Keratinocyte (primary cell): ENCODE data around the gene RPL41. TPM values are rescaled to one million over a fixed set of nuclear protein-coding genes. Genes with fewer than 3 reads are reported as not detected.

Source experiments
- DNase-seq: peaks from one replicate; pipeline ENCODE4 v3.0.0-alpha.2; 2011; ENCODE audit warnings: low read depth, missing footprints, low spot score
- FAIRE-seq: peaks from 2 replicates; lab custom pipeline; 2011; peaks lifted over from hg19 to GRCh38; lab: Jason Lieb, UNC
- H2AFZ ChIP-seq: 2 replicates; pipeline ENCODE4 v1.6.0; 2012; ENCODE audit warnings: low read length, control low read depth, inconsistent platforms; ENCODE audit not compliant: control insufficient read depth
- H3K27ac ChIP-seq: 2 replicates; pipeline ENCODE4 v1.5.1; 2011; ENCODE audit warnings: low read length; ENCODE audit not compliant: control insufficient read depth, insufficient read depth
- H3K27me3 ChIP-seq: 3 replicates; pipeline ENCODE4 v1.6.0; 2011; ENCODE audit warnings: low read length; ENCODE audit not compliant: control insufficient read depth, insufficient read depth; ENCODE audit errors: extremely low read depth
- H3K36me3 ChIP-seq, 2 experiments: 2 replicates in 1 of 2; 3 replicates in 1 of 2; pipeline ENCODE4 v1.5.1; 2011; ENCODE audit warnings: low read length in 2 of 2, mild to moderate bottlenecking in 1 of 2; ENCODE audit not compliant: control insufficient read depth in 2 of 2, insufficient read depth in 2 of 2; ENCODE audit errors: extremely low read depth in 1 of 2
- H3K4me1 ChIP-seq: 3 replicates; pipeline ENCODE4 v1.5.1; 2011; ENCODE audit warnings: low read length; ENCODE audit not compliant: control insufficient read depth, insufficient read depth; ENCODE audit errors: extremely low read depth
- H3K4me2 ChIP-seq: 3 replicates; pipeline ENCODE4 v1.6.0; 2011; ENCODE audit warnings: low read depth, low read length; ENCODE audit not compliant: control insufficient read depth, insufficient read depth; ENCODE audit errors: extremely low read depth
- H3K4me3 ChIP-seq, 3 experiments: fragments of 200-600 bp in 1 of 3; sonication (generic) in 1 of 3; 2 replicates in 2 of 3; 3 replicates in 1 of 3; pipeline ENCODE4 v1.5.1; 2011 to 2016; ENCODE audit warnings: low read length in 3 of 3, mild to moderate bottlenecking in 3 of 3, control low read depth in 2 of 3, inconsistent platforms in 1 of 3, low read depth in 1 of 3, mixed read lengths in 1 of 3, mixed run types in 1 of 3, moderate library complexity in 1 of 3; ENCODE audit not compliant: control insufficient read depth in 2 of 3, insufficient read depth in 2 of 3; ENCODE audit errors: extremely low read depth in 1 of 3
- H3K79me2 ChIP-seq: 2 replicates; pipeline ENCODE4 v1.6.0; 2012; ENCODE audit warnings: low read length; ENCODE audit not compliant: control insufficient read depth, insufficient read depth
- H3K9ac ChIP-seq: 3 replicates; pipeline ENCODE4 v1.6.0; 2011; ENCODE audit warnings: low read length; ENCODE audit not compliant: control insufficient read depth, insufficient read depth; ENCODE audit errors: extremely low read depth
- H3K9me1 ChIP-seq: 3 replicates; pipeline ENCODE4 v1.6.0; 2011; ENCODE audit warnings: low read length; ENCODE audit not compliant: control insufficient read depth, insufficient read depth; ENCODE audit errors: extremely low read depth
- H3K9me3 ChIP-seq: 2 replicates; pipeline ENCODE4 v1.5.1; 2012; ENCODE audit warnings: low read depth, low read length; ENCODE audit not compliant: control insufficient read depth
- H4K20me1 ChIP-seq: 3 replicates; pipeline ENCODE4 v1.6.0; 2011; ENCODE audit warnings: low read length; ENCODE audit not compliant: control insufficient read depth, insufficient read depth; ENCODE audit errors: extremely low read depth
- EZH2 ChIP-seq: IDR thresholded peaks from one replicate; pipeline ENCODE4 v1.6.1; 2012; ENCODE audit warnings: inconsistent platforms, mild to moderate bottlenecking, low read length, moderate library complexity
- dilution Hi-C: fragments of 300-500 bp; cut with MboI; formaldehyde crosslinking; loops from one replicate; pipeline ENCODE4 v1.7.0; 2020; ENCODE audit warnings: low sequenced_read_pairs; ENCODE audit not compliant: extremely low pct_ligation_motif_present
- polyA plus RNA-seq, 5 experiments: library from polyadenylated mRNA; depleted of rRNA in 3 of 5; stranded (reverse) in 3 of 5; stranded (forward) in 1 of 5; unstranded in 1 of 5; fragments of >200 nt; gene quantifications; 1 replicate in 1 of 5; 2 replicates in 3 of 5; 3 replicates in 1 of 5; pipeline versions ENCODE4 v1.2.1 to v1.2.3, GENCODE V29; 2011 to 2012; ENCODE audit warnings: missing spikeins in 2 of 5, low read depth in 1 of 5, low replicate concordance in 1 of 5
- TF ChIP-seq, protein P1 (sequence below), 3 experiments: IDR thresholded peaks in 1 of 3; conservative IDR thresholded peaks in 1 of 3; optimal IDR thresholded peaks in 1 of 3; 2 replicates in 2 of 3; 3 replicates in 1 of 3; pipeline versions ENCODE3 to v1.5.1; 2011; ENCODE audit warnings: low read length in 3 of 3, mild to moderate bottlenecking in 3 of 3, moderate library complexity in 2 of 3, control low read depth in 1 of 3, inconsistent platforms in 1 of 3; ENCODE audit not compliant: insufficient read depth in 2 of 3; ENCODE audit errors: extremely low read depth in 1 of 3

RPL41 gene
- polyA plus RNA-seq, 1 donor (not counting 4 experiments of a cell fraction or from before 2014, with no cell fraction given): 10,481 TPM

DNA sequence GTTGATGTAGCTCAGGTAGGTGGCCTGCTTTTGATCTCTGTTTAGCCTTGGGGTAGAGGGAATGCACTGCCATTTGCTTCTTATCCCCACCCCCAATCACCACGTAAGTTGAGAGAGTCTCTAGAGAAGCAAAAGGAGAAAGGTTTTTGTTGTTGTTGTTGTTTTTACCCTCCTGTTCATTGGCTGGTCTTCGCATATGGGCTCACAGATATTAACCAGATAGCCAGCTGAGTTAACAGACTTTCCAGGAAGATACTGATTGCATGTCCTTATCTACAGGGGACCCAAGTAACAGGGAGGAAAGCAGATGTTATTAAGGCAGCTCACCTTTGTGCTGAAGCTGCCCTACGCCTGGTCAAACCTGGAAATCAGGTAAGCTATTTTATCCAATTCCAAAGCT, 9.2 kb upstream of the RPL41 start:
- H3K9me1 ChIP-seq: no peaks in the 10 kb centered on the region
- TF ChIP-seq EZH2: no peak
- TF ChIP-seq, protein P1, sequence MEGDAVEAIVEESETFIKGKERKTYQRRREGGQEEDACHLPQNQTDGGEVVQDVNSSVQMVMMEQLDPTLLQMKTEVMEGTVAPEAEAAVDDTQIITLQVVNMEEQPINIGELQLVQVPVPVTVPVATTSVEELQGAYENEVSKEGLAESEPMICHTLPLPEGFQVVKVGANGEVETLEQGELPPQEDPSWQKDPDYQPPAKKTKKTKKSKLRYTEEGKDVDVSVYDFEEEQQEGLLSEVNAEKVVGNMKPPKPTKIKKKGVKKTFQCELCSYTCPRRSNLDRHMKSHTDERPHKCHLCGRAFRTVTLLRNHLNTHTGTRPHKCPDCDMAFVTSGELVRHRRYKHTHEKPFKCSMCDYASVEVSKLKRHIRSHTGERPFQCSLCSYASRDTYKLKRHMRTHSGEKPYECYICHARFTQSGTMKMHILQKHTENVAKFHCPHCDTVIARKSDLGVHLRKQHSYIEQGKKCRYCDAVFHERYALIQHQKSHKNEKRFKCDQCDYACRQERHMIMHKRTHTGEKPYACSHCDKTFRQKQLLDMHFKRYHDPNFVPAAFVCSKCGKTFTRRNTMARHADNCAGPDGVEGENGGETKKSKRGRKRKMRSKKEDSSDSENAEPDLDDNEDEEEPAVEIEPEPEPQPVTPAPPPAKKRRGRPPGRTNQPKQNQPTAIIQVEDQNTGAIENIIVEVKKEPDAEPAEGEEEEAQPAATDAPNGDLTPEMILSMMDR (optimal IDR thresholded peaks at IDR 0.05 in 1 of 3, IDR thresholded peaks at IDR 0.05 in 1 of 3, conservative IDR thresholded peaks at IDR 0.05 in 1 of 3; ENCODE audit: extremely low read depth in 1 of 3, insufficient read depth in 2 of 3, low read length in 3 of 3): no peak
- H3K4me2 ChIP-seq: no peak overlapping the region
- no peak overlapping the region for H3K9ac ChIP-seq
- no peak overlapping the region for H2AFZ ChIP-seq
- no peak overlapping the region for H3K4me3 ChIP-seq
- dilution Hi-C loops: no loop called here
- no peak overlapping the region for H3K27ac ChIP-seq
- H3K36me3 ChIP-seq: peaks cover 17 to 46% of the 10 kb centered on the region in 2 experiments
- DNase-seq (no peak), FAIRE-seq (no peak)
- H4K20me1 ChIP-seq: peaks cover 6% of the 10 kb centered on the region
- H3K9me3 ChIP-seq: no peaks in the 10 kb centered on the region
- H3K27me3 ChIP-seq: no peaks in the 10 kb centered on the region
- peaks cover 43% of the 10 kb centered on the region for H3K79me2 ChIP-seq
- H3K4me1 ChIP-seq: peaks cover 41% of the 10 kb centered on the region

DNA sequence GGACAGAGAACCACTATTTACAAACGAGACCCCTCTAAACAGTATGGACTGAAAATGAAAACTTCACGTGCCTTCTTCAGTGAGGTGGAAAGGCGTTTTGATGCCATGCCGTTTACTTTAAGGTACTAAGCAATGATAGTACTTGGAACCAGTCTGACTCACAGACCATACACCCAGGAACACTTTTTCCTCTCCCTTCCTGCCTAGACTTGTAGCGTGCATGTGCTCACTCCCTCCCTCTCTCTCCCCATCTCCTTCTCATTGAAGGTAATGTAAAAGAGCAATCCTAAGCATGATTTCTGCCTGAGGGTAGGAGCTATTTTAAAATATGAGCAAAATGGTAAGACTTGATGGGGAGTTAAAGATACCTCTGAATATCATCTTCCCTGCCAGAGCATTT, 5.9 kb upstream of the RPL41 start:
- H3K36me3 ChIP-seq: peaks cover 23 to 54% of the 10 kb centered on the region in 2 experiments

More for the DNA sequence above, 5.9 kb upstream of the RPL41 start:
- peak overlapping the region in 1 of 3 experiments; percentile 19 for H3K4me3 ChIP-seq
- FAIRE-seq (peak; percentile 96), DNase-seq (peak; percentile 75)
- peaks cover 31% of the 10 kb centered on the region for H3K79me2 ChIP-seq
- dilution Hi-C loops: no loop called here
- H2AFZ ChIP-seq: no peak overlapping the region
- no peaks in the 10 kb centered on the region for H3K9me1 ChIP-seq
- TF ChIP-seq, protein P1 (optimal IDR thresholded peaks at IDR 0.05 in 1 of 3, IDR thresholded peaks at IDR 0.05 in 1 of 3, conservative IDR thresholded peaks at IDR 0.05 in 1 of 3; ENCODE audit: extremely low read depth in 1 of 3, insufficient read depth in 2 of 3, low read length in 3 of 3): no peak
- no peak for TF ChIP-seq EZH2
- no peaks in the 10 kb centered on the region for H3K9me3 ChIP-seq
- H3K27ac ChIP-seq: peak overlapping the region; percentile 46
- H3K4me2 ChIP-seq: peak overlapping the region; percentile 37
- H3K9ac ChIP-seq: no peak overlapping the region
- no peaks in the 10 kb centered on the region for H3K27me3 ChIP-seq
- peaks cover 6% of the 10 kb centered on the region for H4K20me1 ChIP-seq
- peaks cover 34% of the 10 kb centered on the region for H3K4me1 ChIP-seq
